HG02840 (cell line): ENCODE data around the gene KCNH2.

Source experiments
- ATAC-seq: cut with Tn5 transposase; IDR thresholded peaks from one replicate; pipeline ENCODE4 v1.9.1; 2021; ENCODE audit warnings: mild to moderate bottlenecking, moderate library complexity, moderate number of reproducible peaks; ENCODE audit not compliant: unreplicated experiment, low FRiP score

The KCNH2 gene

DNA sequence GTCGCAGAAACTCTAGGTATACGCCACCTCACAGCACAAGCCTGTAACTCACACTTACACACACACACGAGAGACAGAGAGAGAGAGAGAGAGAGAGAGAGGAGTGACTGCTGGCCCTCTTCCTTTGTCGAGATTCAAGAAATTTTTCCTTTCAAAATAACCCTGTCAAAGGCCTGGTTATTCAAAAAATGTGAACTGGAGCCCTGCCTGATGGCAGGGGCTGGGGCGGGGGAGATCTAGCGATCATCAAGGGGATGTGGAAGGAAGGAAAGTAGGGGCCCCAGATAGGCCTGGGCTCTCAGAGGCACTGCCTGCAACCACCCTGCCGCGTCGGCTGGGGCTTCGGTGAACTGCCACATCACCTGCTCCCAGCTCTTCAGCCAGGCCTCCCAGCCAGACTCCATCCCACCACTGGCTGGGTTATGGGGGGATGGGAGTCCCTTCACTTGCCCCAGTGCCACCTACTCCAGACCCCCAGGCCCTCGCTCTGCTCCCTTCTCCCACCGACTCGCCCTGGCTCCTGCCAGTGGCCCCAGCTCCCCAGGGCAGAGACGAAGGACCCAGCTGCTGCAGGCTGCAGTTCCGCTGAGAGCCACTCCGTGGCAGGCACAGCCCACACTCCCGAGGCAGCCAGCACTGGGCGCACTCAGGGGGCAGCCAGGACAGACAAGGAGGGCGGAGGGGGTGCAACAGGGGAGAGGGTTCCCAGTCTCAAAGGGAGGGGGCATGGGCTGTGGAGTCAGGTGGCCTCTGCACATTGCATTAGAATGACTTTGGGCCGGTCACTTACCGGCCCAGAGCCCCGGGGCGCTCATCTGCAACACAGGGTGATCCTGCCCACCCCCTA, 15.3 kb downstream of the KCNH2 start:
- no peak for ATAC-seq

DNA sequence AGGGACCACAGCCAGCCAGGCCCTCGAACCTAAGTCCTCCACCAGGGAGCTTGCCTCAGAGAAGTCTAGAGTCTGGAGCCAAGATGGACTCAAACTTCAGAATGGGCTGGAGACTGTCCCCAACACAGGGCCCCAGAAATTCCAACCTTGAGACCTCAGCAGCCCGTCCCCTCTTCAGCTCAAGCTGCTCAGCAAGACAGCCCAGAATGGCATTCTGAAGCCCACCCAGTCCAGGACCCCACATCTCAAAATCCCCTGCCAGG, 15.9 kb downstream of the KCNH2 start:
- ATAC-seq, result no peak

DNA sequence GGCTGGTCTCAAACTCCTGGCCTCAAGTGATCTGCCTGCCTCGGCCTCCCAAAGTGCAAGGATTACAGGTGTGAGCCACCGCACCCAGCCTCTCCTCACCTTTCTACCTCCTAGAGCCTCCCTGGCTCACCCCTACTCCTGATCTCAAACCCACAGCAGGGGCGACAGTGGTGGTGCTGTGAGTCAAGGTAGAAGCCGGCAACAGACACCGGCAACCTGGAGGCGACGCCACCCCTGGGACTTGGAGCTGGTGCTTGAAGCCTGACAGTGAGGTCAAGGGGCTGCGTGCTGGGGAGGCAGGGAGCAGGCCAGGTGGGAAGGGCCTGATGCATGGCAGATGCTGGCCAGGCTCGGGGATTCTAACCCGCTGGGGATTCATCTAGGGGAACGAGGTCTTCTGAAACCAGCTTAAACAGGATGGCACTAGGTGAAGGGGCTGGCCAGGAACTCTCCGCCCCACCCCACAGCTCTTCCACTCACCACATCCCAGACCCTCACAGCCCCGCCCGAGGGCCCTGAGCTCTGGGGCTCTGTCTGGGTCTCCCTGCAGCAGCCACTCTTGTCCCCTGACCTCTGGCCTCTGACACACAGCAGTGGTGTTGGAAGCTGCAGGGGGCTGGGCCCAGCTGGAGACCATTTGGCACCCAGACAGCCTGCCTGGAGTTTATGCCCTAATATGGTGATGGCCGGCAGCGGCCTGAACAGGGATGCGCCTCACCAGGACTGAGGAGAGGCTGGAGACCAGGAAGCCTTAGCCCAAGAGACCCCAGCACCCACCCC, 16.4 kb downstream of the KCNH2 start:
- ATAC-seq, result no peak

DNA sequence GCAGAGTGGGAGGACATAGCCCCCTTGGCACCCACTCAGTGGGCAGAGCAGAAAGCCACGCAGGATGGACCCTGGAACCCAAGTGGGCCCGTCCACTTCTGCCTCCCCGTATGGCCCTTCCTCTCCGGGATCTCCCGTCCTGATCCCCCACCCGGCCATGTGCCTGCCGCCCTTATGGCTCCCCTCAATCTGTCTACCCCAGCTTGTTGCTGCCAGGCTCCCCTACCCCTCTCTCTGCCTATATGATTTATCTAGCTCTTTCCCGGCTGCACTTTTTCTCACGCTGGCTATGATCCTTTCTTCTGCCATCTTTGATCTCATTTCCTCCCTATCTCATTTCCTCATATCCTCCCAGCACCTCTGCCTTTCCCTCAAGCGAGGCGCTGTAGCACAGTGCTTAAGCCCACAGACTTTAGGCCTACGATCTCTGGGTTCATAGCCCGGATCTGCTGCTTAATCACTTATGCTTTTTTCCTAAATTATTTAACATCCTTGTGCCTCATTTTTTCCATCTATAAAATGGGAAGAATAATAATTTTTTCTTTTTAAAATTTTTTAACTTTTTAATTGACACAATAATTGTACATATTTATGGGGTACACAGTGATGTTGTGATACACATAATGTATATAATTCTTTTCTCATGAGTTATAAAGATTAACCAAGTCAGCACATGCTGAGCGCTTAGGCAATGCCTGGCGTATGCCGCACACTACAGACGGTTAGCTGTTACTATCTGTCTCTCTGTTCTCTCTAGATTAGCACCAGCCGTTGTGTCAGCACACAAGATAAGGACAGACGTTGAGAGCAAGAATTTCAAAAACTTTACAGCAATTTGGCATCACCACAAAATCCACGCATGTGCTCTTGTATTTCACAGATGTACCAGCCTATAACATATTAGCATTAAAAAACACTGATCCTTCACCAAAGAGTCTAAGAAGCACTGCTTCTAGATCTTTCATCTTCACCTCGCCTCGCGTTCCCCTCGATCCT, 18.1 kb downstream of the KCNH2 start:
- no peak for ATAC-seq

DNA sequence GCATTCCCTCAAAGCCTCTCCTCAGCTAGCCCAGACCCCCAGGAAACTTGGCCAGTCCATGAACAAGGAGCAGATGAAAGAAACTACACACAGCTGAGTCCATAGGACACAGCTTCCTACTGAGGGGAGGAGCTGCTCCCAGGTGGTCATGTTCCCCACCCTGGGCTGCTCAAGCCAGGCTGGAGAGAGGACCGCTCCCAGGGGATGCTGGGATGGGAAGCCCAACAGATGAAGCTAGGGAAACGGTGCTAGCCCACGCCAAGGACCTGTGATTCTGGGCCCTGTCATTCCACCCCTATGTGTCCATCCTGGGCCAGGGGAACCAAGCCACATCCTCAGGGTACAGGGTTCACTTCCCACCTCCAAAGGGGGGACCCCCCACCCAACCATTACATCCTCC, 19.0 kb downstream of the KCNH2 start:
- no peak for ATAC-seq

DNA sequence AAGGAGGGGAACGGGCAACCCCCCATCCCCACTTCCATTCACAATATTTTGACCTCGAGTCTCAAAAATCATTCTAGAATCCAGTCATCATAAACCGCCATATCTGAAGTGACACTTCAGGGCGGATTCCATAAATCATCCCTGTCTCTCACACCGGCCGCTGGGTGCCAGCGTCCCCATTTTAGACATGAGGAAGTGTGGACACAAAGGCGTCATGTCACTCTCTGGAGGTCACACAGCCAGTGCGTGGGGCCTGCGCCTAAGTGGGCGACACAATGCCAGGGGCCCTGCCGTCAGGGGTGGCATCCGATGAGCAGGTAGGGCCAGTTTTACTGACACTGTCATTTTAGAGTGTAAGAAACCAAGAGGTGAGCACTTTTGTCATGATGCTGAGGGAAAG, 19.5 kb downstream of the KCNH2 start:
- no peak for ATAC-seq

DNA sequence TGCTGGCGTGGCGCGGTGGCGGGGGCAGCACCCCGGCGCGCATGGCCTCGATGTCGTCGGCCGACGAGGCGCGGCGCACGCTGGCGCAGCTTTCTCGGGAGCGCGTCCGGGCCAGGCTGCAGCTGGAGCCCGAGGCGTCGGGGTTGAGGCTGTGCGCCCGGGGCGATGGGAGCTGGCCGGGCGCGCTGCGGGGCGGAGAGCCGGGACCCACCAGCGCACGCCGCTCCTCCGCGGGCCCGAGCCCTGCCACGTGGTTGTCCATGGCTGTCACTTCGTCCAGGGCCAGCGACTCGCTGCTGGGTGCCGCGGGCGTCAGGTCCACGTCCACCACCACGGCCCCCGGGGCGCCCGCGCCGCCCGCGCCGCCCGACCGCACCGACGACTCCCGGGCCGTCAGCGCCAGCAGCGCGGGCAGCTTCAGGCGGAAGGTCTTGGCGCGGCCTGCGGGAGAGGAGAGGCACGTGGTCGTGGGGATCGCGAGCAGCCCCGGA, 20.0 kb downstream of the KCNH2 start:
- no peak for ATAC-seq

DNA sequence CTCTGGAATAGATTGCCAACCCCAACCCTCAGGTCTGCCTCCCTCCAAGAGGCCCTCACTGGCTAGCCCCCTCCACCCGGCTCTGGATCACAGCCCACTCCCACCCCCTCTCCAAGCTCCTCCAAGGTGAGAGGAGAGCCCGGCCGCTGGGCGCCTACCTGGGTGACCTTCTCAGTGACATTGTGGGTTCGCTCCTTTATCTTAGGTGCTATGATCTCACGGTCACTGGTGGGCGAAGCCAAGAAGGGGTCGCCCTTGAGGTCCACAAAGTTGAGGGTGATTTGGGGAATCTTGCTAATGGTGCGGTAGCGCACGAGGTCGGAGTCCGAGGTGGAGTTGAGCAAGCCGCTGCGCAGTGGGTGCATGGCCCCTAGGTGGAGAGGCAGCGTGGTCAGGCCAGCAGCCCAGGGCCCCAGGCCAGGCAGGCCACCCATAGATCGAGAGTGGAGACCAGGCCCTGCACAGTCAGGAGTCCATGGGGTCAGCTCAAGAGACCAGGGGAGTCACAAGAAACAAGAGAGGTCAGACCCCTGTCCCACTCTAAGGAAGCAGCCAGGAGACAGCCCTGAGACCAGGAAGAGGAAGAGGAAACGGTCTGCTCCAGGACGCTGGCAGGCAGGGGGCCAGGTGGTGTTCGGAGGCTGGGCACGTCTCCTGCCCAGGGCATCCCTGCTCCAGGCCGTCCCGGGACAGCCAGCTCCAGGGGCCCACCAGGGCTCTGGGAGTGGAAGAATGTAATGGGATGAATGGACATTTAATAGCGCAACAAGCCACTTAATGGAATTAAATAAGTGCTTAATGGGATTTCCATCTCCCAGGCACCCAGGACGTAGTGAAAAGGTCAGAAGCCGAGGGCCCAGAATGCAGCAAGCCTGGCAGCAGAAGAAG, 20.7 kb downstream of the KCNH2 start:
- no peak for ATAC-seq

DNA sequence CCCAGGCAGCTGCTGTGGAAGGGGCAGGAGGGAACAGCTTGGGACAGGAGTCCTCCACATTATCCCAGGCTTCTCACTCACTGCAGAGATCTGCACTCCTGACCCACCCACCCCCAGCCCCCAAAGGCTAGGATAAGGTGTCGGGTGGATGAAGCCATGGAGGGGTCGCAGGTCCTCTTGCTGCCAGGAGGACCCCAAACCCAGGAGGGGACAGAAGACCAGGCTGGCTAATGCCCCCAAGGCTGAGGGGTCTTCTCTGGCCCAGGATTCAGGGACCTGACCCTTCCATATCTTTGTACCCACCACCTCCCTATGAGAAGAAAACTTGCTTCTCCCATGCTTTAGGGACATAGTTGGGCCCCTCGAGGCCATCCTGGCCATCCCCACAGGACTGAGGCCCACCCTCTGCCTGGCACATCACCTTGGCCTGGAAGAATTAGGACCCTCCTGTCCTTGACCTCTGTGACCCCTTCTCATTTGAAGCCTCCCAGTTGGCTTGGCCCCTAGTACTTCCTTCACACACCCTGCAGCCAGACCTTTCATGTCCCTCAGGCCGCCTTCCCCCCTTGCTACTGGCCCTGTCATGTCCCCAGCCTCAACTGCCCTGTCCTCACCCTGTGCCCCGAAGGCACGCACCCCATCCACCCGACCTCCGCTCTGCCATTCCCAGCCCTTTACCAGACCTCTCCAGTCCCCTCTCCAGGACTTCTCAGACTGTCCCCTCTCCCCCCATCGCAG, 21.6 kb downstream of the KCNH2 start:
- ATAC-seq, result no peak

DNA sequence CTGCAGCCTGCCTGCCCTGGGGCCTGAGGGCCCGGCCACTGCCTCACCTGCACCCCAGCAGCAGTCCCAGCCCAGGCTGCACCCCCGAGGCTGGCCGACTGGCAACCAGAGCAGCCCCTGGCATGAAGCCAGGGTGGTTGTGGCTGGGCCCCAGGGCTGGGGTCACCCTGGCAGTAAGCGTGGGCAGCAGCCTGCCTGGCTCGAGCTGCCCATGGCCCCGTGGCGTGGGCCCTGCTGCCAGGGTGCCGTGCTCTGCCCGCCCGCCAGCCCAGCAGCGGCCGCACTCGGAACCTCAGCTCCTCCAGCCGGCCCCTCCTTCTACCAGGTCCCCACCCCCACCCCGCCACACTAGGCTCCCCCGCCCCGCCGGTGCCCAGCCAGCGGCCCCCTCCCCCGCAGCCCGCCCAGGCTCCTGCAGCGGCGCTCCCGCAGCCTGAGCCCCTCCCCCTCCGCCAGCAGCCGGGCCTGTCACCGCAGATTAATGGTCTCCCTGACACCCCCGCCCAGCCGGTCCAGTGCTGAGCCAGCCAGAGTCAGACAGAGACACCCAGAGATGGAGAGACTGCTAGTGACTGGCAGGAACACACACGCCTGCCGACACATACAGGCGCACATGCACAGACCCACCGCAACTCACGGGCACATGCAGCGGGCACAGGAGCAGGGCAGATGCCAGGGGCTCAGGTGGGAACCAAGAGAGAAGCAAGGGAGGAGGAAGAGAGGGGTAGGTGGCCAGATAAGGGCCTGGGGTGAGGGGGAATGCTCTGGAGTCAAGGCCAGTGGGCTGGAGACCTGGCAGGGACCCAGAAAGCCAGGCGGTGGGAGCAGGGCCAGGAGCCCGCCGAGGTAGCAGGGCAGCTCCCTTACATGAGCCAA, 22.4 kb downstream of the KCNH2 start:
- ATAC-seq, result no peak

DNA sequence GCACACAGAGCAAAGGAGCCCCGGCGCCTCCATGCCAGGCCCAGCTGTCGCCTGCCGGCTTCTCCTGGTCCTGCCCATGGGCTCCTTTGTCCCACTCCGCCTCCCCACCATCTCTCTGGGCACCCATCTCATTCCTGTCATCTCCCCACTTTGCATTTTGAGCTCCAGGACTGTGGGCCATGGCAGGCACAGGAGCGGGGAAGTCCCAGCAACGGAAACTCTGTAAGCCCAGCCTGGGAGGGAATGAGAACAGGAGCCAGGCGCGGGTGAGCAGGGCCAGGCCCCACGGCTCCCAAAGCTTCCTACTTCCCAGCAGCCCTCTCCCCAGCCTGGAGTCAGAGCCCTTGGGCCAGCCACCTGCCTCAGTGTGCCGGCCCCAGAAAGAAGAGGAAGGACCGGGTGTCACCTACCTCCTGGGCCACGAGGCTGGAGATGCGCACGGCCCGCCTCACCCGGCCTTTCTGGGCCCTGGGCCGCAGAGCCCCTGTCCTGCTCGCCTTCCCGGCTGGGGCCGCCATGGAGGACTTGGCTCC, 23.1 kb downstream of the KCNH2 start:
- ATAC-seq, result no peak

DNA sequence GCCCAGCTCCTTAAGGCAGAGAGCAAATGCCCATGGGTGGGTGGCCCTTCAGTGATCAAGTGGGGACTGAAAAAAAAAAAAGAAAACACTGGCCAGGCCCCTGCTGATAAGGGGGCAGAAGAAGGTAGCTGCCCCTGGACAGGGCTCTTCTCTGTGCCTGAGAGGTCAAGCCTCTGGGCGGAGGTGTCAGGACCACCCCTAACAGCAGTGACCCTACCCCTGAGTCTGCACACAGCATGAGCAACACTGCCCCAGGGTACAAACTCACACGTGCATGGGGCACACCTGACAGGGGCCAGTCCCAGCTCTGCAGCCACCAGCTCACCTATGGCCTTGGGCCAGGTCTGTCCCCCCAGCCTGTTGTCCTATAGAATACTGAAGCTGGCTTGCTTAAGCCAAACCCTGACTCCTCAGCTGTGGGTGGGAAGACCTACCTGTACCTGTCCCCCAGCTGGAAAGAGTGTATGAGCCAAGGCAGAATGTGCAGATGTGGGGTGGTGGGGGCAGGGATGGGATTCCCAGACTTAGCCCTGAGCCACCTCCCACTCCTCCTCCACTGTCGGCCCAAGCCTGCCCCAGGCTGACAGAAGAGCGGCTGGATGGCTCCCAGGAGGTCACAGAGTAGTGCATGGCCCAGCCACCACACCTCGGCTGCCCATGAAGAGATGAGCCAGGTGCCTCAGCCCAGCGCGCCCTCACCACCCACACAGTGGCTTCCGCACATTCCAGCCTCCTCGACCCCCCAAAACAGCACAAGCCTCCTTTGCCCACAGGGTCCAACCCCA, 23.7 kb downstream of the KCNH2 start:
- no peak for ATAC-seq

DNA sequence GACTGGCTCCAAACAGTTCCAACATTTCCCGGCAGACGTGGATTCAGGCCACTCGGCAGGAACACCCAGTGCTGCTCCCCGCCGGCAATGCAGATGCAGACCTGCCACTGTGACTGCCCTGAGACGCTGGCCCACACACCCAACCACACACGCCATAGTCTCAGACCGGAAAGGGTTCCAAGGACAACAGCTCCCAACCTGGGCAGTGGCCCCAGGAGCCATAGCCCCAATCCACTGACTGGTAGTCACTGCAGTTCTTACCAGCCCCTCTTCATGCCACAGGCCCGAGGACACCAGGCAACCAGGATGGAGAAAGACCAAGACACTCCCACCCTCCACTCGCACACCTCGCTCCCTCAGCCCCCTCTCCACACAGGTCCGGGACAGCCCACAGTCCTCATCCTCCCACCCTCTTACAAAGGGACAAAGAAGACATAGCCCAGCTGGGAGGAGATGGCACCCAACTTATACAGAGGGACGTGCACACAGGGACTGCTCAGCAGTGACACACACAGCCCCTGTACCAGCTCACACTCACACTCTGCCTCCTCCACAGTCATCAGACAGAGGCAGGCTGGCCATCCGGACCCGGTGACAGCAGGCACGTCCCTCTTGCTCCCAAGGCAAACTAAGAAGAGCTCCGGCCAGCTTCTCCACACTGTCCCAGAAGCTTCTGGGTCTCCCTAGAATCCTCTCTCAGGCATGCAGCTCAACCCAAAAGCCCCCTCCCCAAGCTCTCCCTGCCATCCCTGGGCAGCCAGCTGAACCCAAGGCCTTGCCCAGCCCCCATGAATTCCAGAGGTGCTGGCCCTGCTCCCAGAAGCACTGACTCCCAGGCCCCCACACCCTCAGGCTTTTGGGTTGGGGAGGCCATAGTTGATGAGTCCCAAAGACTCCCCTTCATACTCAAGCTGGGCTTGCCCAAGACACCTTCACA, 24.8 kb downstream of the KCNH2 start:
- ATAC-seq, result no peak

DNA sequence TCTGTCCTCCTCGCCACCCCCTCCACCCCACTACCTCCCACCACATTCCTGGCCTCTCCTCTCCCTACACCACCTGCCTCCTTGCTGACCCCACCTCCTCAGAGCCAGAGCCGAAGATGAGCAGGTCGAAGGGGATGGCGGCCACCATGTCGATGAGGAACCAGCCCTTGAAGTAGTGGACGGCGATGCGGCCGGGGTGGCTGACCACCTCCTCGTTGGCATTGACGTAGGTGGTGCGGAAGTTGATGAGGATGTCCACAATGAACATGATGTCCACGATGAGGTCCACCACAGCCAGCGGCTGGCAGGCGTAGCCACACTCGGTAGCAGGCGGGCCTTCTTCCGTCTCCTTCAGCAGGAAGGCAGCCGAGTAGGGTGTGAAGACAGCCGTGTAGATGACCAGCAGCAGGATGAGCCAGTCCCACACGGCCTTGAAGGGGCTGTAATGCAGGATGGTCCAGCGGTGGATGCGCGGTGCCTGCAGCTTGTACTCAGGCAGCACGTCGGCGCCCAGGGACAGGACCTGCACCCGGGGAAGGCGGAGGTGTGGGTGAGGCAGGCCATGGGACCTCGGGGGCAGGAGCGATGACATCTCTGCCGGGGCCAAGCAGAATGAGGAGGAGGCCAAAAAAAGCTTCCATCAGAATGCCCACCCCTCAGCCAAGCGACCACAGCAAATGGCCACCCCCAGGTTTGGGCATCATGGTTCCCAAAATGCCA, 25.6 kb downstream of the KCNH2 start:
- ATAC-seq, result no peak

DNA sequence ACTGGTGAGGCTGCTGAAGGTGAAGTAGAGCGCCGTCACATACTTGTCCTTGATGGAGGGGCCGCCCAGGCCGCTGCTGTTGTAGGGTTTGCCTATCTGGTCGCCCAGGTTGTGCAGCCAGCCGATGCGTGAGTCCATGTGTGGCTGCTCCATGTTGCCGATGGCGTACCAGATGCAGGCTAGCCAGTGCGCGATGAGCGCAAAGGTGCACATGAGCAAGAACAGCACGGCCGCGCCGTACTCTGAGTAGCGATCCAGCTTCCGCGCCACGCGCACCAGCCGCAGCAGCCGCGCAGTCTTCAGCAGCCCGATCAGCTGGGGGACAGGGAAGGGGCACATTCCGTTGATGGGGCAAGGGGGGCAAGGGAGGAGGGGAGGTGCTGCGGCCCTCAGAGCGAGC, 26.6 kb downstream of the KCNH2 start:
- ATAC-seq, result no peak

DNA sequence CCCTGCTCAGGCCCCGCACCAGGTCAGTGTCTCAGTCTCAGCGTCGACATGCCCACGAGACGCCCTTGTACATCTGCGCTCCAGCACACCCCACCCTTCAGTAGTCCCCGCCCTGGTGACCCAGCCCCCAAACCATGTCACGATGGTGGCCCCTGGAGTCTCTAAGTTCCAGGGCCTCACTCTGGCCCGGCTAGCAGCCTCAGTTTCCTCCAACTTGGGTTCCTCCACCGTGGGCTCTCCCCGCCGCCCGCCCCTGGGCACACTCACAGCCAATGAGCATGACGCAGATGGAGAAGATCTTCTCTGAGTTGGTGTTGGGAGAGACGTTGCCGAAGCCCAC, 27.0 kb downstream of the KCNH2 start:
- no peak for ATAC-seq
